WTC11 (cell line): ENCODE results near the gene PRSS27.

Experiments
- CTCF ChIP-seq: fragments of 200-600 bp; IDR thresholded peaks from 2 replicates; pipeline ENCODE4 v1.8.0; 2022; ENCODE audit warnings: antibody characterized with exemption
- JUN ChIP-seq: sonication (generic); formaldehyde crosslinking; IDR thresholded peaks from 2 replicates; pipeline ENCODE4 v1.8.0; 2023; ENCODE audit warnings: mild to moderate bottlenecking, missing genetic modification reagents
- NR1H2 ChIP-seq: sonication (generic); formaldehyde crosslinking; IDR thresholded peaks from 2 replicates; pipeline ENCODE4 v1.9.0; 2021; ENCODE audit warnings: mild to moderate bottlenecking, moderate library complexity, missing genetic modification reagents
- TP53 ChIP-seq: sonication (generic); formaldehyde crosslinking; IDR thresholded peaks from 2 replicates; pipeline ENCODE4 v1.8.1; 2023; ENCODE audit warnings: mild to moderate bottlenecking, missing genetic modification reagents
- ZNF138 ChIP-seq: sonication (generic); formaldehyde crosslinking; conservative IDR thresholded peaks from 2 replicates; pipeline ENCODE4 v1.8.1; 2022; ENCODE audit warnings: mild to moderate bottlenecking, moderate library complexity, missing genetic modification reagents
- ZNF263 ChIP-seq: sonication (generic); formaldehyde crosslinking; IDR thresholded peaks from 2 replicates; pipeline ENCODE4 v1.8.1; 2022; ENCODE audit warnings: low read depth, mild to moderate bottlenecking, moderate library complexity, missing genetic modification reagents
- ZNF423 ChIP-seq: fragments of 250-450 bp; sonication (Bioruptor Pico); IDR thresholded peaks from 2 replicates; pipeline ENCODE4 v2.1.2; 2022; ENCODE audit warnings: mild to moderate bottlenecking, moderate library complexity

DNA sequence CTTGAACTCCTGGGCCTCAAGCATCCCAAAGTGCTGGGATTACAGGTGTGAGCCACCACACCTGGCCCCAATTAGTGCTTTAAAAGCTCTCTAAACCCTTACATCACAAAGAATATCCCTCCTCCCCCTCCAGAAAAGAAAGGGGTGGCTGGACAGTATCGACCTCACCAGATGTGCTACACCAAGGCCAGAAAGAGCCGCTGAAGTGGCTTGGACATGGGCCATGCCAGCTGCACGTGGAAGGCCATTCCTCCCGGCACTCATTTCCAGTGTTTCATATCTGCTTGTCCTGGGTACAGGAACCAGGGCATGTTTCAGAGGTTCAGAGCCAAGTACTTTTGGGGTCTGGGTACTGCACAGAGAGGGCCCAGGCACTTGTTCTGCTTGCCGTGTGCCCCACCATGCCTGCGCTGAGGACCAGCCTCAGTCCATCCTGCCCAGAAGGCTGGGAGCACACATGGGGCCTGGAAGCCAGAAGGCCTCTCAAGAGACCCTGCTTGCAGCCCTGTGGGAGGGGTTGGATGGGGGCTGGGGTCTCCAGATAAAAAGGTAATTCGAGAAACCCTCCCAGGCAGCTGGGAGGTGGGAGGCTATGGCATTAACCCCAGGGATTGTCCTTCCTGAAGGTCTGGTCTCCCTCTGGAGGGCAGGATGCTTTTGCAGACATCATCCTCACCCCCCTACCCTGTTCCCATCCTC lies 28.9 kb upstream of the PRSS27 start:
- TF ChIP-seq CTCF (no peak), ZNF263 (CRISPR knock-in tag) (no peak), JUN (no peak), TP53 (CRISPR knock-in tag) (no peak), ZNF423 (CRISPR knock-in tag) (no peak), NR1H2 (CRISPR knock-in tag) (no peak), ZNF138 (no peak)
